Dedifferentiated amniotic fluid mesenchymal stem cell (primary cell): Measurements from ENCODE around the gene CIAO2A.
"Not testable (repeated sequence)": the region's sequence is repeated elsewhere in the genome, so short reads cannot be mapped to it uniquely, and the experiment has no call there.

ENCODE experiments used
- DNase-seq: peaks from one replicate; pipeline ENCODE4 v3.0.0-alpha.2; 2016; ENCODE audit errors: extremely low spot score

The CIAO2A gene

DNA sequence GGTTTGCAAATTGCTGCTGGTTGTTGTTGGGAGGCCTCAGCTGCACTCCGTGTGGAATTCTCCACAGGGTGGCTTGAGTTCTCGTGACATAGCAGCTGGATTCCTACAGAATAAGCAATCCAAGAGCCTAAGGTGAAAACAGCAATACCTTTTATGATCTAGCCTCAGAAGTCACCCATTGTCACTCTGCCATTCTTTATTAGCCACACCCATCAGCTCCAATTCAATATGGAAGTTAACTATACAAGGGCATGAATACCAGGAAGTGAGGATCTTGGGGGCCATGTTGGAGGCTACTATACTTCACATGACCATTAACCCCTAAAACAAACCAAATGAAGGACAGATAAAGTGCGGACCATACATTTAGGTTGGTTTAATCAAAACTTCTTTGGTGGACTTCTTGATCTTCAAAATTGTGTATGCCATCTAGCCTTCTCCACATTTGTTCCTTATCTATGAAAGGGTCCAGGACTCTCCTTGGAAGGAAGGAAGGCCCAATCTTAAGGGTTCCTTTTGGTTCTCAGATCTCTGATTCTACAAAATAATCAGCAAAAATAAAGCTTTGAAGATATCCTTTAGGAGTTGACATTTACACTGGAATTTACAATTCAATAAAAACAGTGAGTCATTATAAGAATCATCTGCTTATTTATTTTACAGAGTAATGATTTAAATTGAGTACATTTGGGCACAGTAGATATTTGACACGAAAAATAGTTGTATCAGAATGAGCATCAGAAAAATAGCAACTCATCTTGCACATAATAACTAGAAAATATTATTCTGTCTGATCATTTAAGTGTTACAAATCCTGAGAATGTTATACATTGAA is 21.5 kb downstream of the CIAO2A start:
- DNase-seq, result no peak

DNA sequence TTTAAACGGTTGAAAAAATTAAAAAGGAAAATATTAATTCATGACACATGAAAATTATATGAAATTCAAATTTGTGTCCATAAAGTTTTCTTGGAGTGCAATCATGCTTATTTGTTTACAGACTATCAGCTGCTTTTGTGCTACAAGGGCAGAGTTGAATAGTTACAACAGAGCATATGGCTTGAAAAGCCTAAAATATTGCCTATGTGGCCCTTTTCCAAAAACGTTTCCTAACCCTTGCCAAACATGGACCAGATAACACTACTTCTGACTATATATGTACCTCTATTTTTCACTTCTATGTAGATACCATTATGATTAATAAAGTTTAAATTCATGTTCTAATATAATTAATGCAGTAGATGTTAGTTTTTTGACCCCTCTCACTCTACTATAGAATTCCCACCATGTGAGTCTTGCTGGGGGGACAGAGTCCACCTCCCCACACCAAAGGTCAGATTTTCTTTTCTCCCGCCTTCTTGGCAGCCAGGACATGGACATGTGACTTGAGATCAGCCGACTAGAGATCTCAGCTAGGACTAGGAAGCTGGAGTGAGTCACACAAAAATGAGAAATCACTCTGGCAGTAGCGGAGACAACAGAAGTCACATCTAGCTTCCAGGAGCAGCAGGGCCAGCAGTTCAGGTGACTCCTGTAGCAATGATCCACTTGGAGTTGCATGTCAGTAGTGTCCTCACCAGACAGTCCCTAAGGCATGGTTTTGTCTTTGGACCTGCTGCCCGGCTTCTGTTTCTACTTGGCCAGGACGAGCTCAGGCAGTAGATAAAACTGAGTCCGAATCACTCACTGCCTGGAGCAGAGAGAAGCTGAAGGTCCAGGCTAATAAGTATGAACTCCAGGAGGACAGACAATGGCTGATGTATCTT is 22.4 kb downstream of the CIAO2A start:
- DNase-seq, result peak; percentile 45

DNA sequence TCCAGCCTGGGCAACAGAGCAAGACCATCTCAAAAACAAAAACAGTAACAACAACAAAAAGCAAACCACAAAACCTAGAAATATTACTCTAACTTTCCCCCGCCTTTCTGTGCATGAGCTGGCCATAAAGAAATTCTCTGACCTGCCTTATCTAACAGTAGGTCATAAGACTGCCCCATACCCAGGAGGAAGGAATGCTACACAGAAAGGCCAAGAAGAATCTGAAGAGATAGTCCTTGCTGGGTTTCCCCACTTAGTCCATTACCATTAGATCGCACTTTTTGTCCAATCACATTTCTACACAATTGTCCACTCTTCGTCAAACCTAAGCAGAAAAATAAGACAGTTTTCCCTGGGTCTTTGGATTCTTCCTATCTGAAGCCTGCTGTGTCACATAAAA is 23.5 kb downstream of the CIAO2A start:
- DNase-seq, result no peak

DNA sequence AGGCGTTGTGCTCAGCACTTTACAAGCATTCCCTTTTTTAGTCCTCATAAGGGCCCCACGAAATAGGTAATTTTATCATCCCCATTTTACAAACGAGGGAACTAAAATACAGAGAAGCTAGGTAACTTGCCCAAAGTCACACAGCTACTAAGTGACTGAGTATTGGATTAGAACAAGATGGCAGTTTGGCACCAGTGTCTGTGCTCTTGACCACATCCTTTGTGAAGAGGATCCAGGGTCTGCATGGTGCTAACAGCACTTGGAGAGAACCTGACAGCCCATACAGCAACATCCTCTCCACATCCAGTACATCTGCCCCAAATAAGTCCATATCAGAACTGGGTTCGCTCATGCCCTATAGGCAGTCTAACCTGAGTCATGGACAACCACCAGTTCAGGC is 25.5 kb downstream of the CIAO2A start:
- no peak for DNase-seq

DNA sequence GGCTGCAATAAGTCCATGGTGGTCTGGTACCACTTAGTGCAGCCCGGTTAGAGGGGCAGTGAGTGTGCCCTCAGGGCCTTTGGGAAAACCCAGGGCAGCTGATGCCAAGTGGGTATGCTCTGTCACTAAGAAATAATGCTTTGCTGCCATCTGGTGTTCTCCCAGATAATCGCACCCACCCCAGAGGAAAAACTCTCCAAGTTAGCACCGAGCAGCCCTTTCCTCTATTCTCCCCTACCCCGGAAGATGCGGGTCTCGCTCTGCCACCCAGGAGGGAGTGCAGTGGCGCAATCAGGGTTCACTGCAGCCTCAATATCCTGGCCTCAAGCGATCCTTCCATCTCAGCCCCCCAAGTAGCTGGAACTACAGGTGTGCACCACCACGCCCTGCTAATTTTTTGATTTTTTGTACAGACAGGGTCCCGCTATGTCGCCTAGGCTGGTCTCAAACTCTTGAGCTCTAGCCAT is 26.0 kb downstream of the CIAO2A start:
- peak; percentile 38 for DNase-seq

DNA sequence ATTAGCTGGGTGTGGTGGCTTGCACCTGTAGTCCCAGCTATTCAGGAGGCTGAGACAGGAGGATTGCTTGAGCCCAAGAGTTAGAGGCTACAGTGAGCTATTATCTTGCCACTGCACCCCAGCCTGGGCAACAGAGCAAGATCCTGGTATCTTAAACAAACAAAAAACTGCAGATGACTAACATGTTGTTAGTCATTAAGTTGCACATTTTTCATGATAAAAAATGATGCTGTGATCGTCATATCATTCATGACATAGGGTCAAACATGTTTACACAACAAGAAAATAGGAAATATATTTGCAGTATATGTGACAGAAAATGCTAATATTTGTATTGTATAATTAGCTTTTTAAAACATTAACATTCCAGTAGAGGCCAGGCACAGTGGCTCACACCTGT is 27.2 kb downstream of the CIAO2A start:
- no peak for DNase-seq

DNA sequence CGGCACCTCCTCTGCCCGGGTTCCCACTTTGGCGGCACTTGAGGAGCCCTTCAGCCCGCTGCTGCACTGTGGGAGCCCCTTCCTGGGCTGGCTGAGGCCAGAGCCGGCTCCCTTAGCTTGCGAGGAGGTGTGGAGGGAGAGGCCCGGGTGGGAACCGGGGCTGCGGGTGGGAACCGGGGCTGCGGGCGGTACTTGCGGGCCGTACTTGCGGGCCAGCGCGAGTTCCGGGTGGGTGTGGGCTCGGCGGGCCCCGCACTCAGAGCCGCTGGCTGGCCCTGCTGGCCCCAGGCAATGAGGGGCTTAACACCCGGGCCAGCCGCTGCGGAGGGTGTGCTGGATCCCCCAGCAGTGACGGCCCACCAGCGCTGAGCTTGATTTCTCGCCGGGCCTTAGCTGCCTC is 32.9 kb downstream of the CIAO2A start:
- no peak for DNase-seq

DNA sequence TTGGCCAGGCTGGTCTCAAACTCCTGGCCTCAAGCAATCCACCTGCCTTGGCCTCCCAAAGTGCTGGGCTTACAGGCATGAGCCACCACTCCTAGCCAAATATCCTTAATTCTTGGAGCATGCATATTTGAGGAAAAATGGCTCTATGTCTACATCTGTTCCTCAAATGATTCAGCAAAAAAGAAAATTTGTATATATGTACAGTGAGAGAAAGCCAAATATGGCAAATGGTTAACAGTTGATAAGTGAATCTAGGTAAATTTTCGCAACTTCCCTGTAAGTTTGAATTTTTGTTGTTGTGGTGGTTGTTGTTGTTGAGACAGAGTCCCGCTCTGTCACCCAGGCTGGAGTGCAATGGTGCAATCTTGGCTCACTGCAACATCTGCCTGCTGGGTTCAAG is 34.5 kb downstream of the CIAO2A start:
- not testable (repeated sequence) for DNase-seq

DNA sequence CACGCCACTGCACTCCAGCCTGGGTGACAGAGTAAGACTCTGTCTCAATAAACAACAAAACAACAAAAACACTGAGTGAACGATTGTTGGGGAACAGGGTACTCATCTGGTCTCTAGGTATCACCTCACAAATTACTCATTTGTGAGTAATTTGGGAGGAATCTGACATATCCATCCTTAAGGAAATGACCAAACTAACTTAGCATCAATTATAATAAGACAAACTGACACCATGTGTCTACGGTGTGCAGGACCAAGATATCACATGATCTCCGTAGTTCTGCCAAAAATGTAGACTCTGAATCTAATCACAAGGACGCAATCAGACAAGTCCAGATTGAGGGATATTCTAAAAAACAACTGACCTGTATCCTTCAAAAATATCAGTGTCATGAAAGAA is 35.4 kb downstream of the CIAO2A start:
- DNase-seq, result no peak

DNA sequence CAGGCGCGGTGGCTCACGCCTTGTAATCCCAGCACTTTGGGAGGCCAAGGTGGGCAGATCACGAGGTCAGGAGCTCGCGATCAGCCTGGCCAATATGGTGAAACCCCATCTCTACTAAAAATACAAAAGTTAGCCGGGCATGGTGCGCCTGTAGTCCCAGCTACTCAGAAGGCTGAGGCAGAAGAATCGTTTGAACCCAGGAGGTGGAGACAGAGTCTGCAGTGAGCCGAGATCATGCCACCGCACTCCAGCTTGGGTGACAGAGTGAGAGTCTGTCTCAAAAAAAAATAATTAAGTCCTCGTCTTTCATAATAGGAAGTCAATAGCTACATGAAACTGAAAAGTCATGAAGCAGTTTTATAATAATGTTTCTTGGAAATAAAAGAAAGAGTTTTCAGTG is 40.0 kb downstream of the CIAO2A start:
- DNase-seq, result not testable (repeated sequence)

DNA sequence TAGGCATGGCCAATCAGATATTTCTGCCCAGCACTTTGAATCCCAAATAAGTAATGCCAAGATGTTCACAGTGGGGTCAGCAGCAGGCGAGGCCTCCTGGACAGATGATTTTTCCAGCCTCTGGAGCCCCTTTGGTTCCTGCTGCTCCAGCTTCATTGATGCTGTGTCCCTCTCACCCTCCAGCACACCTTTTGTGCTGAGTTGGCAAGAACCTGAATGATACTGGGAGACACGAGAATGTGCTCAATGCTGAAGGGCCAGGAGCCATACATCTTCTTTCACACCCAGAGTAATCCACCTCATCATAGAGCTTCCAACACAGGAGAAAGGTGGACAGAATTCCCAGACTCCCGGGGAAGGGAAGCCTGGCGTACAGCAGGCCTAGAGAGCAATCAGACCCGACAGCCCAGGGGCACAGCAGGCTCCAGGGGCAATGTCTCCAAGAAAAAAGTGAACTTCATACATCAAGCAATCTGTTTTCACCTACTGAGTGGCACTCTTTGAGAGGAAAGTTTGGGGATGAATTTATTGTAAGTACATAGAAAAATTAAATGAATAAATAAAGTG is 40.6 kb downstream of the CIAO2A start:
- no peak for DNase-seq

DNA sequence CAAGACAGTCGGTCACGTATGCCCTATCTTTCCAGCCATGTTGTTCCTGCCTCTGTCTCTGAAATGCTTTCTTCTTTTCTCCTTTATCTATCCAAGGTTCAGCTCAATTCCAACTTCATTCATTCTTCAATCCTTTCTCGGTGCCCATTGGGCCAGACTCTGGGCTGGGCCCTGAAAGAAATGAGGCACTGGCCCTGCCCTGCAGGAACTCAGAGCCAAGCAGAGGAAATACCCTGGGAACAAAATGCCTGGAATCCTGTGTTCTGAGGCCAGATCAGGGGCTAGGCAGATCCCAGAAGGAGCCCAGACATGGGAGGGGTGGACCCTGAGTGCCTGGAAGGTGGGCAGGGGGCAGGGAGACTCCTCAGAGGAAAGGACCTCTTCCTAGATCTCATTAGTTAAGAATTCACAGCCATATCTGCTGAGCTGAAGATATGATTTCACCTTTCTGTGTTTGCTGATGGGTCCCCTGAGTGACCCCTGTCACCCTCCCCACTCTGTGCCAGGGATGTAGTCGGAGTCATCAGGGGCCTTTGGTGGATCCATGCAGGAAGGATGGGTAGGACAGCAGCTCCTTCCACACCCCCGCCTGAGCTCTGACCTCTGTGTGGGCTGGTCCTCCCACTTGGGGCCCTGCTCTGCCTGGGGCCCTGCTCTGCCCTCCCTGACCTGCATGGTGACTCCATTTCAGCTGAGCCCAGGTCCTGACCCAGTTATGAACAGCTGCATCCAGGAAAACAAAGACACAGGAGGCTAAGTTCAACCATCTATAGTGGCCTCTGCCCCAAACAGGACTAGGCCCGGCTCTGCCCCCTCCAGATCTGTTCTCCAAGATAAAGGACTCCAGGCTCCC is 42.0 kb downstream of the CIAO2A start:
- DNase-seq, result no peak

DNA sequence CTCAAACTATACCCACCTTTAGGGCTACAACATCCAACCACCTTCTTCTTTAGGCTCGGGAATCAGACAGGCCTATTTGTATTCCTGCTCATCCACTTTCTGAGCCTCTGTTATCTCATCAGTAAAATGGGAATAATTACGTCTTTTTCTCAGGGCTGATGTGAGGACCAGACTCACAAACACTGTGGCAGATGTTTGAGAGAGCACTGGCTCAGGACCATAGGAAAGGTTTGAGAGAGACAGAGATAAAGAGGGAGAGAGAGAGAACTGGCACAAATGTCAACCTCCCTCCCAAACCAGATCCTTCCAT is 42.6 kb downstream of the CIAO2A start:
- no peak for DNase-seq

DNA sequence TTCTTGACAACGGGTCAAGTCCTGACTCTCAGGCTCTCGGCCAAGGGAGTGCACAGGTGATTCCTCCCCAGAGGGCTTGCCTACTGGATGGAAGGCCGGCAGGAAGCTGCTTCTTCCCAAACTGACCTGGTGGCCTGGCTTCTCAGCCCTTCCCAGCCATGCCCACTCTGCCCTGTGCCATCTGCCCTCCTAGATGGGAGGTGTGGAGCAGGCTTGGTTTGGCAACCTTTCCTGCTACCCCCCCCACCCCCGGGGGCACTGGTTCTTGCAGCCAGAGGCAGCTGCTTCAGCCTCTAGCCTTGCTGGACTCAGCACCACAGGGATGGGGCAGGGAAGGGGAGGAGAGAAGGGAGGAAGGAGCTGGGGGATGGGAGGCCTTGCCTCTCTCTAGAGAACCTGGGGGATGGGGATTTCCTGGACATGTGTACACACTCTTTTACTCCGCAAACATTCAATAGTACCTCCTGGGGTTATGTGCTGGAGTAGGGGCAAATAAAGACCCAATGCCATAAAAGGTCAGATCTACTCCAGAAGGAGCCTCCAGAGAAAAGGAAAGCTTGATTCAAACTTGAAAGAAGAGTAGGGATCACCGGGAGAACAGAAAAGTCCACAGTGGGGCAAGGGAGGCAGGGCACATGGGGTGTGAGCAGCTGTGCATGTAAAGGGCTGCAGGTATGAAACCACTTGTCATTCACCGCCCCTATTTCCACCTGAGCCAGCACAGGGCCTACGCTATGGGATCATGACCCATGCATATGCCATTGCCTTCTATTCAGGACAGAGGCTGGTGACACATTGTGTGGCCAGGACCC is 43.2 kb downstream of the CIAO2A start:
- DNase-seq, result no peak

DNA sequence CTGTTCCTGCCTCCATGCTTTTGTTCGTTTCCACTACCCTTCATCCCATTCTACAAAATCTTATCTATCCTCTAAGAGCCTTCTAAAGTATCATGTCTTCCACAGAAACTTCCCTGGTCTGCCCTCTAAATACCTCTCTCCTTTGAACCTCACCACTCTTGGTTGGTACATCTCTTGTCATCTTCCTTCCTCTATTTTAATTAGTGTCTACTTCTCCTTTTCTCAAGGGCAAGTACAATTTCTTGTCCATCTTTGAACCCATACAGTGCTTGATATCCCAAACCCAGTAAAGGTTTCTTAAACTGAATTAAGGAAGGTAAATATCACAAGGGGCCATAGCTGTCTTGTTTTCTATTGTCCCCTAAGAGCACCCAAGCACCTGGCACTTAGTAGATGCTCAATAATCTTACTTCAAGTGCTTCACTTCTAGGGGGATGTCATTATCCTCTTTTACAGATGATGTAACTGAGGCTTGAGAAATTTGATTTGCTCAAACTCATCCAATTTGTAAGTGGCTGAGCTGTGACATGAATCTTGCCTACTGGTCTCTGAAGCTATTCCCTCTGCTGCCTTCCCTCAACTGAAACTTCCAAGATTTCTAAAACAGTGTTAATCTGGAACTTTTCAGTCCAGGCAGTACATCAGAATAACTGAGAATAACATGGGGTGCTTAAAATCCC is 44.7 kb downstream of the CIAO2A start:
- no peak for DNase-seq

DNA sequence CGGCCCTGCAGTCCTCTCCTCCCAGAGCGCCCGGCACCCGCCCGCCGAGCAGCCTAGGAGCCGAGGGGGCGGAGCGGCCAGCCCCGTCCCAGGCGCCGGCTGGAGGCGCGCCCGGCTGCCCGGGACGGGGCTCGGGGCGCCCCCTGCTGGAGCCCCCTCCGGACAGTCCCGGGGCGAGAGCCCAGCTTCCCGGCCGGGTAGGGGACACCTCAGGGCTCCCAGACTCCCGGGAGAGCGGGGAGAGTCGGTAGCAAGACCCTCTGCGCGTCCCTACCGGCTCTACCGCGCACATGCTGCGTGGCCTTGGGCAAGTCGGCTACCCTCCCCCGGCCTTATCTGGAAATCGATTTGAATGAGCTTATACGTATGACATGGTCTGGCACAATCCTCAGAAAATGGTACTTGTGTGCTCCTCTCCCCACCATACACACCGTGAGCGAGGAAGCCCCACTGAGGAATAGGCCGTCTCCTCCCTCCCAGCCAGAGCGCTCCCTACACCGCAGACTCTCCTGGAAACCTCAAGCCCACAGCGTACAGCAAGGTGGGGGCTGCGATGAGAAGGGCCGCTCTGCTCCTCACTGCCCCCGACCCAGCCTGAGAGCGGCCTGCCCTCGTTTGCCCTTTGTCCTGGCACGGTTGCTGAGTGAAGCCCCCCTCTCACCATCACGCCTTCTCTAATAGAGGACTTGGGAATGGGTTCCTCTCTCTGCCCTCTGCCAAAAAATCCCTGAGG is 47.1 kb downstream of the CIAO2A start, which contains the start of gene DAPK2:
TSS of gene DAPK2 (minus strand) at position 65 of the 733 bp plus-strand sequence. CDS start 6,224 bp downstream, outside the sequence.
- peak; percentile 38 for DNase-seq

DNA sequence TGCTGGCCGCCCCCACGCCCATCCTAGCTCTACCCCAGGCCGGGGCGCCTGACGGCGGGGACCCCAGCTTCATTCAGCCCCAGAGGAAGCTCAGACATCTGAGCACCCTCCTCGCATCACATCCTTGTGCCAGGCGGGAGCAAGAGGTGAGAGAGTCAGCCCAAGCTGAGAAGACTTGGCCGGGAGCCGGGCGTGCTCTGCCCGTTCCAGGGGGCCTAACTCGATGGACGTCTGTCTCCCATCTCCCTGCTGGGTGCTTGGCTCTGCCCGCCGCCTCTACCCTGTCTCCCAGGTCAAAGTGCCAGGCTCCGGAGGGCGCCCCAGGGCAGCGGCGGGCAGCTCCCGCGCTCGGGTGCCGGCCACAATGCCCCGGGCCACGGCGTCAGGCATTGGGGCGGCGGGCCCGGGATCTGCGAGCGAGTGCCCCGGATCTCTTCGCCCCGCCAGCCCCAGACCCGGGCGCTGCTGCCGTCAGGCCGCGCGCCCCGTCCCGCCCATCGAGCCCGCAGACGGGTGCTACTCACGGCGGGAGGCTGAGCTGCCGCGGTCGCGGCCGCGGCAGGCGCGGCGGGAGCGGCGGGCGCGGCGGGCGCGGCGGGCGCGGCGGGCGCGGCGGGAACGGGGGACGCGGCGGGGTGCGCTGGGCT is 47.7 kb downstream of the CIAO2A start:
- DNase-seq, result no peak

DNA sequence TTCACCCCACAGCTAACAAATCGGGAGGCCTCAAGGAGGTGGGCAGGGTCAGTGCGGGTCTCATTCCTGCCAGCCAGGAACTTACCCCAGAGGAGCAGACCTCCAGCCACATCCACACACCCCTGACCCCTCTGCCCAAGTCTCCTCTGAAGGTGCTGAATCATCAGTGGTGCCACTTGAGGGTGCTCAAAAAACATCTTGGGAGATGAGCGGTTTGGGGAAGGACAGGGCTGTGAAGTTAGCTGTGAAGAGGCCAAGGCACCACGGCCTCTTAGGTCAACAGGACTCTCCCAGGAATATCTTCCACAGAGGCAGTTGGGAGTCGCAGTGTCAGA is 48.6 kb downstream of the CIAO2A start:
- no peak for DNase-seq
